Osteocyte (in vitro differentiated cells): Measurements from ENCODE around the gene MPRIP. TPM values are rescaled to one million over a fixed set of nuclear protein-coding genes. Genes with fewer than 3 reads are reported as not detected.
A peak's percentile ranks its signal among the peaks of the same experiment; 100 is the strongest.

Experiments
- DNase-seq: peaks from one replicate; pipeline ENCODE4 v3.0.0; 2021; ENCODE audit warnings: mixed read lengths; ENCODE audit not compliant: unreplicated experiment; ENCODE audit errors: extremely low spot score
- H3K27ac Mint-ChIP-seq: one replicate; pipeline ENCODE4 v1.8.0; 2021; ENCODE audit warnings: mild to moderate bottlenecking, mixed read lengths; ENCODE audit not compliant: unreplicated experiment
- H3K27me3 Mint-ChIP-seq: one replicate; pipeline ENCODE4 v1.8.0; 2021; ENCODE audit warnings: mixed read lengths; ENCODE audit not compliant: unreplicated experiment
- H3K36me3 Mint-ChIP-seq: one replicate; pipeline ENCODE4 v1.8.0; 2021; ENCODE audit warnings: mixed read lengths; ENCODE audit not compliant: unreplicated experiment
- H3K4me1 Mint-ChIP-seq: one replicate; pipeline ENCODE4 v1.8.0; 2021; ENCODE audit warnings: mixed read lengths; ENCODE audit not compliant: unreplicated experiment
- H3K4me3 Mint-ChIP-seq: one replicate; pipeline ENCODE4 v1.8.0; 2021; ENCODE audit warnings: mild to moderate bottlenecking, moderate library complexity, mixed read lengths; ENCODE audit not compliant: unreplicated experiment
- H3K9me3 Mint-ChIP-seq: one replicate; pipeline ENCODE4 v1.8.0; 2021; ENCODE audit warnings: mixed read lengths; ENCODE audit not compliant: unreplicated experiment
- CTCF ChIP-seq: fragments of 200-600 bp; sonication (generic); IDR thresholded peaks from 2 replicates; pipeline ENCODE4 v1.5.0; 2021; ENCODE audit warnings: antibody characterized with exemption, mild to moderate bottlenecking, moderate library complexity
- total RNA-seq: library from RNA; stranded (reverse); gene quantifications from 2 replicates; pipeline ENCODE4 v1.2.1, GENCODE V29; 2021

The MPRIP gene
- total RNA-seq, 1 donor from 2014 or later, result 206 TPM

- no peak for DNase-seq
- Mint-ChIP-seq H3K36me3 (peaks cover 2% of the 10 kb centered on the region), H3K4me1 (peaks cover 42% of the 10 kb centered on the region), H3K4me3 (no peak overlapping the region), H3K27ac (no peak overlapping the region), H3K27me3 (no peaks in the 10 kb centered on the region), H3K9me3 (no peaks in the 10 kb centered on the region)
- no peak for TF ChIP-seq CTCF
These were observed 17.1 kb downstream of the MPRIP start for GRCh38 chr17:17059301-17059890.

- Mint-ChIP-seq H3K27ac (no peak overlapping the region), H3K4me1 (peaks cover 47% of the 10 kb centered on the region), H3K4me3 (no peak overlapping the region), H3K27me3 (no peaks in the 10 kb centered on the region), H3K36me3 (peaks cover 5% of the 10 kb centered on the region), H3K9me3 (no peaks in the 10 kb centered on the region)
- no peak for DNase-seq
- TF ChIP-seq CTCF, result no peak
These were observed 18.0 kb downstream of the MPRIP start for GRCh38 chr17:17060001-17060922.

GRCh38 chr17:17060930-17061329, 18.7 kb downstream of the MPRIP start:
- DNase-seq, result no peak
- no peaks in the 10 kb centered on the region for H3K9me3 Mint-ChIP-seq
- no peak overlapping the region for H3K4me3 Mint-ChIP-seq
- peaks cover 5% of the 10 kb centered on the region for H3K36me3 Mint-ChIP-seq
- peaks cover 50% of the 10 kb centered on the region for H3K4me1 Mint-ChIP-seq
- no peak overlapping the region for H3K27ac Mint-ChIP-seq
- no peak for TF ChIP-seq CTCF
- no peaks in the 10 kb centered on the region for H3K27me3 Mint-ChIP-seq

- peaks cover 5% of the 10 kb centered on the region for H3K36me3 Mint-ChIP-seq
- H3K4me1 Mint-ChIP-seq, result peaks cover 53% of the 10 kb centered on the region
- H3K27ac Mint-ChIP-seq, result no peak overlapping the region
- no peak overlapping the region for H3K4me3 Mint-ChIP-seq
- TF ChIP-seq CTCF, result no peak
- DNase-seq, result no peak
- H3K9me3 Mint-ChIP-seq, result no peaks in the 10 kb centered on the region
- no peaks in the 10 kb centered on the region for H3K27me3 Mint-ChIP-seq
These were observed 19.3 kb downstream of the MPRIP start for GRCh38 chr17:17061516-17061915.

- no peaks in the 10 kb centered on the region for H3K27me3 Mint-ChIP-seq
- no peak for DNase-seq
- H3K9me3 Mint-ChIP-seq, result no peaks in the 10 kb centered on the region
- H3K4me1 Mint-ChIP-seq, result peaks cover 57% of the 10 kb centered on the region
- TF ChIP-seq CTCF, result peak; percentile 16
- peaks cover 5% of the 10 kb centered on the region for H3K36me3 Mint-ChIP-seq
- peak overlapping the region; percentile 50 for H3K27ac Mint-ChIP-seq
- no peak overlapping the region for H3K4me3 Mint-ChIP-seq
These were observed 20.1 kb downstream of the MPRIP start for GRCh38 chr17:17062356-17062755.
